Suprapubic skin (tissue), 4 donors: ENCODE results near the gene ELMO1.

ENCODE experiments used
- POLR2A ChIP-seq, 2 donors: fragments of 450-650 bp; IDR thresholded peaks; one replicate each; pipeline ENCODE4 v1.6.1; 2017; ENCODE audit warnings: antibody characterized with exemption in 2 of 2, mild to moderate bottlenecking in 2 of 2, moderate library complexity in 2 of 2
- POLR2AphosphoS5 ChIP-seq, 3 donors: sonication (generic); formaldehyde crosslinking; IDR thresholded peaks; one replicate each; pipeline ENCODE4 v1.6.1; 2017; ENCODE audit warnings: antibody characterized with exemption in 3 of 3

GRCh38 chr7:36874041-36874440 is 574.6 kb downstream of the ELMO1 start:
- no peak for TF ChIP-seq POLR2AphosphoS5 (IDR thresholded peaks at IDR 0.05)
- TF ChIP-seq POLR2A (IDR thresholded peaks at IDR 0.05), result no peak
